ENCODE results near the gene FER1L5.
"Not testable (repeated sequence)": the region's sequence is repeated elsewhere in the genome, so short reads cannot be mapped to it uniquely, and the experiment has no call there.

Gene FER1L5

GRCh38 chr2:96662360-96662759 is 19.8 kb downstream of the FER1L5 start:
- no peaks in the 10 kb centered on the region for H3K4me1 ChIP-seq (ENCODE audit: control insufficient read depth, insufficient read depth, low read length)
- no peak overlapping the region for H3K4me3 ChIP-seq (ENCODE audit: low read depth, low read length)
- H3K9ac ChIP-seq (ENCODE audit: low read depth, low read length) = no peak overlapping the region
- H3K27me3 ChIP-seq (ENCODE audit: control insufficient read depth, insufficient read depth, low read length) = no peaks in the 10 kb centered on the region
- no peaks in the 10 kb centered on the region for H3K9me3 ChIP-seq (ENCODE audit: control insufficient read depth, insufficient read depth, low read length)
- H3K27ac ChIP-seq (ENCODE audit: low read depth, low read length) = no peak overlapping the region
- H3K36me3 ChIP-seq (ENCODE audit: control insufficient read depth, insufficient read depth, low read length) = no peaks in the 10 kb centered on the region

GRCh38 chr2:96663177-96663576 is 20.6 kb downstream of the FER1L5 start:
- Histone ChIP-seq H3K9me3 (ENCODE audit: control insufficient read depth, insufficient read depth, low read length) (no peaks in the 10 kb centered on the region), H3K4me3 (ENCODE audit: low read depth, low read length) (no peak overlapping the region), H3K9ac (ENCODE audit: low read depth, low read length) (no peak overlapping the region), H3K36me3 (ENCODE audit: control insufficient read depth, insufficient read depth, low read length) (no peaks in the 10 kb centered on the region), H3K27ac (ENCODE audit: low read depth, low read length) (no peak overlapping the region), H3K27me3 (ENCODE audit: control insufficient read depth, insufficient read depth, low read length) (no peaks in the 10 kb centered on the region), H3K4me1 (ENCODE audit: control insufficient read depth, insufficient read depth, low read length) (no peaks in the 10 kb centered on the region)

GRCh38 chr2:96663829-96664228 is 21.3 kb downstream of the FER1L5 start:
- Histone ChIP-seq H3K4me1 (ENCODE audit: control insufficient read depth, insufficient read depth, low read length) (no peaks in the 10 kb centered on the region), H3K36me3 (ENCODE audit: control insufficient read depth, insufficient read depth, low read length) (no peaks in the 10 kb centered on the region), H3K9me3 (ENCODE audit: control insufficient read depth, insufficient read depth, low read length) (no peaks in the 10 kb centered on the region), H3K9ac (ENCODE audit: low read depth, low read length) (no peak overlapping the region), H3K27me3 (ENCODE audit: control insufficient read depth, insufficient read depth, low read length) (no peaks in the 10 kb centered on the region), H3K27ac (ENCODE audit: low read depth, low read length) (no peak overlapping the region), H3K4me3 (ENCODE audit: low read depth, low read length) (no peak overlapping the region)

- no peaks in the 10 kb centered on the region for H3K4me1 ChIP-seq (ENCODE audit: control insufficient read depth, insufficient read depth, low read length)
- H3K4me3 ChIP-seq (ENCODE audit: low read depth, low read length) = no peak overlapping the region
- no peaks in the 10 kb centered on the region for H3K27me3 ChIP-seq (ENCODE audit: control insufficient read depth, insufficient read depth, low read length)
- no peak overlapping the region for H3K27ac ChIP-seq (ENCODE audit: low read depth, low read length)
- no peaks in the 10 kb centered on the region for H3K36me3 ChIP-seq (ENCODE audit: control insufficient read depth, insufficient read depth, low read length)
- H3K9ac ChIP-seq (ENCODE audit: low read depth, low read length) = no peak overlapping the region
- no peaks in the 10 kb centered on the region for H3K9me3 ChIP-seq (ENCODE audit: control insufficient read depth, insufficient read depth, low read length)
Observed at GRCh38 chr2:96664366-96664925, 21.9 kb downstream of the FER1L5 start.

- H3K27ac ChIP-seq (ENCODE audit: low read depth, low read length) = no peak overlapping the region
- no peaks in the 10 kb centered on the region for H3K27me3 ChIP-seq (ENCODE audit: control insufficient read depth, insufficient read depth, low read length)
- H3K36me3 ChIP-seq (ENCODE audit: control insufficient read depth, insufficient read depth, low read length) = no peaks in the 10 kb centered on the region
- no peak overlapping the region for H3K9ac ChIP-seq (ENCODE audit: low read depth, low read length)
- no peak overlapping the region for H3K4me3 ChIP-seq (ENCODE audit: low read depth, low read length)
- H3K4me1 ChIP-seq (ENCODE audit: control insufficient read depth, insufficient read depth, low read length) = no peaks in the 10 kb centered on the region
- H3K9me3 ChIP-seq (ENCODE audit: control insufficient read depth, insufficient read depth, low read length) = no peaks in the 10 kb centered on the region
Observed at GRCh38 chr2:96665083-96665569, 22.6 kb downstream of the FER1L5 start.

- H3K9me3 ChIP-seq (ENCODE audit: control insufficient read depth, insufficient read depth, low read length); H3K9ac ChIP-seq (ENCODE audit: low read depth, low read length); H3K27ac ChIP-seq (ENCODE audit: low read depth, low read length); H3K4me3 ChIP-seq (ENCODE audit: low read depth, low read length); H3K27me3 ChIP-seq (ENCODE audit: control insufficient read depth, insufficient read depth, low read length); H3K36me3 ChIP-seq (ENCODE audit: control insufficient read depth, insufficient read depth, low read length); H3K4me1 ChIP-seq (ENCODE audit: control insufficient read depth, insufficient read depth, low read length): not testable (repeated sequence)
Observed at GRCh38 chr2:96665717-96666116, 23.2 kb downstream of the FER1L5 start.

GRCh38 chr2:96668771-96669170 is 26.2 kb downstream of the FER1L5 start:
- H3K27me3 ChIP-seq (ENCODE audit: control insufficient read depth, insufficient read depth, low read length) = no peaks in the 10 kb centered on the region

GRCh38 chr2:96669539-96670215 is 27.1 kb downstream of the FER1L5 start:
- Histone ChIP-seq H3K4me3 (ENCODE audit: low read depth, low read length) (no peak overlapping the region), H3K27me3 (ENCODE audit: control insufficient read depth, insufficient read depth, low read length) (no peaks in the 10 kb centered on the region), H3K4me1 (ENCODE audit: control insufficient read depth, insufficient read depth, low read length) (no peaks in the 10 kb centered on the region), H3K36me3 (ENCODE audit: control insufficient read depth, insufficient read depth, low read length) (no peaks in the 10 kb centered on the region), H3K9me3 (ENCODE audit: control insufficient read depth, insufficient read depth, low read length) (no peaks in the 10 kb centered on the region), H3K27ac (ENCODE audit: low read depth, low read length) (no peak overlapping the region), H3K9ac (ENCODE audit: low read depth, low read length) (no peak overlapping the region)

More at GRCh38 chr2:96668771-96669170, 26.2 kb downstream of the FER1L5 start:
- Histone ChIP-seq H3K4me3 (ENCODE audit: low read depth, low read length) (no peak overlapping the region), H3K9ac (ENCODE audit: low read depth, low read length) (no peak overlapping the region), H3K27ac (ENCODE audit: low read depth, low read length) (no peak overlapping the region), H3K4me1 (ENCODE audit: control insufficient read depth, insufficient read depth, low read length) (no peaks in the 10 kb centered on the region), H3K9me3 (ENCODE audit: control insufficient read depth, insufficient read depth, low read length) (no peaks in the 10 kb centered on the region), H3K36me3 (ENCODE audit: control insufficient read depth, insufficient read depth, low read length) (no peaks in the 10 kb centered on the region)

- Histone ChIP-seq H3K4me1 (ENCODE audit: control insufficient read depth, insufficient read depth, low read length) (no peaks in the 10 kb centered on the region), H3K36me3 (ENCODE audit: control insufficient read depth, insufficient read depth, low read length) (no peaks in the 10 kb centered on the region), H3K27ac (ENCODE audit: low read depth, low read length) (no peak overlapping the region), H3K4me3 (ENCODE audit: low read depth, low read length) (no peak overlapping the region), H3K27me3 (ENCODE audit: control insufficient read depth, insufficient read depth, low read length) (no peaks in the 10 kb centered on the region), H3K9me3 (ENCODE audit: control insufficient read depth, insufficient read depth, low read length) (no peaks in the 10 kb centered on the region), H3K9ac (ENCODE audit: low read depth, low read length) (no peak overlapping the region)
Observed at GRCh38 chr2:96679848-96680247, 37.3 kb downstream of the FER1L5 start.

GRCh38 chr2:96680561-96681141 is 38.1 kb downstream of the FER1L5 start:
- Histone ChIP-seq H3K9ac (ENCODE audit: low read depth, low read length) (no peak overlapping the region), H3K9me3 (ENCODE audit: control insufficient read depth, insufficient read depth, low read length) (no peaks in the 10 kb centered on the region), H3K27ac (ENCODE audit: low read depth, low read length) (no peak overlapping the region), H3K36me3 (ENCODE audit: control insufficient read depth, insufficient read depth, low read length) (no peaks in the 10 kb centered on the region), H3K4me3 (ENCODE audit: low read depth, low read length) (no peak overlapping the region), H3K27me3 (ENCODE audit: control insufficient read depth, insufficient read depth, low read length) (no peaks in the 10 kb centered on the region), H3K4me1 (ENCODE audit: control insufficient read depth, insufficient read depth, low read length) (no peaks in the 10 kb centered on the region)

- Histone ChIP-seq H3K9me3 (ENCODE audit: control insufficient read depth, insufficient read depth, low read length) (no peaks in the 10 kb centered on the region), H3K9ac (ENCODE audit: low read depth, low read length) (no peak overlapping the region), H3K4me1 (ENCODE audit: control insufficient read depth, insufficient read depth, low read length) (no peaks in the 10 kb centered on the region), H3K27ac (ENCODE audit: low read depth, low read length) (no peak overlapping the region), H3K36me3 (ENCODE audit: control insufficient read depth, insufficient read depth, low read length) (no peaks in the 10 kb centered on the region), H3K27me3 (ENCODE audit: control insufficient read depth, insufficient read depth, low read length) (no peaks in the 10 kb centered on the region), H3K4me3 (ENCODE audit: low read depth, low read length) (no peak overlapping the region)
Observed at GRCh38 chr2:96681540-96681939, 39.0 kb downstream of the FER1L5 start.
